NCI-H146 (cell line): ENCODE measurements around the gene SIRPA.

ENCODE experiments used
- DNase-seq: peaks from one replicate; lab custom pipeline; 2025; lab: John Stamatoyannopoulos, UW

Gene SIRPA

GRCh38 chr20:1888796-1889463, 6.3 kb upstream of the SIRPA start:
- no peak for DNase-seq

- no peak for DNase-seq
Observed at GRCh38 chr20:1890469-1891262, 4.5 kb upstream of the SIRPA start.

- no peak for DNase-seq
Observed at GRCh38 chr20:1891263-1892118, 3.7 kb upstream of the SIRPA start.

GRCh38 chr20:1892119-1892385, 3.2 kb upstream of the SIRPA start:
- DNase-seq, result no peak

GRCh38 chr20:1893721-1894470, 1.3 kb upstream of the SIRPA start:
- DNase-seq, result no peak

- DNase-seq, result peak; percentile 29
Observed at GRCh38 chr20:1894471-1894950, 696 bp upstream of the SIRPA start.

GRCh38 chr20:1895674-1896483, 672 bp downstream of the SIRPA start:
- no peak for DNase-seq

GRCh38 chr20:1896484-1897258, 1.5 kb downstream of the SIRPA start:
- DNase-seq, result no peak

- DNase-seq, result no peak
Observed at GRCh38 chr20:1897541-1897940, 2.3 kb downstream of the SIRPA start.

- no peak for DNase-seq
Observed at GRCh38 chr20:1897965-1898464, 2.8 kb downstream of the SIRPA start.

GRCh38 chr20:1898482-1899240, 3.5 kb downstream of the SIRPA start:
- DNase-seq, result no peak

GRCh38 chr20:1899241-1899525, 4.0 kb downstream of the SIRPA start:
- DNase-seq, result no peak

- DNase-seq, result peak; percentile 33
Observed at GRCh38 chr20:1900321-1900801, 5.2 kb downstream of the SIRPA start.

- no peak for DNase-seq
Observed at GRCh38 chr20:1901704-1902103, 6.5 kb downstream of the SIRPA start.

- no peak for DNase-seq
Observed at GRCh38 chr20:1902188-1902587, 7.0 kb downstream of the SIRPA start.

GRCh38 chr20:1904135-1904534, 8.9 kb downstream of the SIRPA start:
- DNase-seq, result no peak

- DNase-seq, result no peak
Observed at GRCh38 chr20:1905009-1905408, 9.8 kb downstream of the SIRPA start.

GRCh38 chr20:1905693-1906092, 10.5 kb downstream of the SIRPA start:
- DNase-seq, result no peak

- no peak for DNase-seq
Observed at GRCh38 chr20:1906361-1907051, 11.3 kb downstream of the SIRPA start.
